Measurements from ENCODE around the gene ERCC6.

DNA sequence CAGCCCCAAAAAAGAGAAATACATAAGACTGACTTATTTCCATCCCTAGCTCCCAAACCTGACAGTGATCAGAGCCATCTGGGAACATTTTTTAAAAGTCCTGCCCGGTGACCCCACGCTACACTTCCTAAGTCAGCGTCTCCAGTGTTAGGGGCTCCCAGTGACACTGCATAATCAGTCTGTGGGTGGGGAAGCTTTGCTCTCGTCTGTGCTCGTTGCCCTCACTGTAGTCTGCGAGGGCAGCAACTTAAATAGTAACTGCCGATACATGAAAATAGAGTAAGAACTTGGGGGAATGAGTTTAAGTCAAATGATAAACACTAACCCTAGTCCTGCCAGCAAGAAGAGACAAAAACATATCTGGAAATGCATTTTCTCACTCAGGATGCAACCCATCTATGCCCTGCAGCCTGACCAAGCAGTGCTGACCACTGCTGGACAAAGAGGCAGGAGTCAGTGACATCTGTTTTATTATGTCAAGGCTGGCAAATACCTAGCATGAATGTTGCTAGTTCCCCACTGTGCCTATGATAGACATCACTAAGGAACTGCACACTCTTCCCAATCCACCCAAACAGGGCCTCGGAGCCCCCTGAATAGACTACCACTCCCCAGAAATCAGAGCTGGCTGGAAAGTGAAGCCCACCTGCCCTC lies 18.7 kb downstream of the ERCC6 start:
- TF ChIP-seq POLR2A (IDR thresholded peaks at IDR 0.05; ENCODE audit: low read length), result no peak
- no peak for TF ChIP-seq GATA1 (IDR thresholded peaks at IDR 0.05; ENCODE audit: low read depth, low read length)

Data from erythroblast (primary cell).